Thoracic aorta endothelial cell (primary cell): ENCODE results near the gene ZNF853. TPM values are rescaled to one million over a fixed set of nuclear protein-coding genes. Genes with fewer than 3 reads are reported as not detected.

ENCODE experiments used
- total RNA-seq: library from RNA; depleted of rRNA; stranded (reverse); fragments of >200 nt; gene quantifications from 2 replicates; pipeline ENCODE4 v1.2.3, GENCODE V29; 2012

The ZNF853 gene
- 0.13 and 0.14 TPM in 2 replicates for total RNA-seq

DNA sequence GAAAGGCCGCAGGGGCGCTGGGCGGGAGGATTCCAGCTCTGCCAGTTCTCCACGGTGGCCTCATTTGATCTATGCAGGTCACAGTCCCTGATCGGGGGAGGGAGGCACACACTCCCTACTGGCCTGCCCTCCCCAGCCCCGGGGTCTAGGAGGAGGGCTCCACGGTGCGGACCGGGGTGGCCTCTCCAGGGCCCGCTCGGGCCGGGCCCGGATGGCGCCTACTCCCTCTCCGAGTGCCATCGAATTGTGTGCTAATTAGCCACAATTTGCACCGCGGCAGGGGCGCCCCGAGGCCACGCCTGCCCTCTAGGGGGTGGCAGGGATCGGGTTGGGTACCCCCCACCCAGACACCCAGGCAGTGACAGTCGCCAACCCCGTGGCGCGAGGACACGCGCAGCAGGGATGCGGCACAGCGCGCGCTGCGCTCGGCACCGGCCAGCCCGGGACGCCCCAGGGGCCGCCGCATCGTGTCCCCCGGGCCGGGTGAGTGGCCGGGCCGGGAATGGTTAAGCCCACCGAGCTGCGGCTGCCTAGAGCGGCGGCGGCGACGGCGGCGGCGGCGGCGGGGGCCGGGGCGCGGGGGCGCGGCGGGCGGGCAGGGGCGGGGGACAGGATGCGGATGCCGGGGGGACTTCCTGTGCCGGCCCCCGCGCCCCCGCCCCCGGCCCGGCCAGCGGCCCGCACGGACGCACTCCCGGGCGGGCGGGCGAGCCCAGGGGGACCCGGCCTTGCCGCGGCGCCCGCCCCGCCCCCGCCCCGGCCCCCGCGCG, at the start of gene ZNF853:
TSS of gene ZNF853 (plus strand) at position 658 of the 770 bp plus-strand sequence. CDS start 565 bp downstream, outside the sequence.

DNA sequence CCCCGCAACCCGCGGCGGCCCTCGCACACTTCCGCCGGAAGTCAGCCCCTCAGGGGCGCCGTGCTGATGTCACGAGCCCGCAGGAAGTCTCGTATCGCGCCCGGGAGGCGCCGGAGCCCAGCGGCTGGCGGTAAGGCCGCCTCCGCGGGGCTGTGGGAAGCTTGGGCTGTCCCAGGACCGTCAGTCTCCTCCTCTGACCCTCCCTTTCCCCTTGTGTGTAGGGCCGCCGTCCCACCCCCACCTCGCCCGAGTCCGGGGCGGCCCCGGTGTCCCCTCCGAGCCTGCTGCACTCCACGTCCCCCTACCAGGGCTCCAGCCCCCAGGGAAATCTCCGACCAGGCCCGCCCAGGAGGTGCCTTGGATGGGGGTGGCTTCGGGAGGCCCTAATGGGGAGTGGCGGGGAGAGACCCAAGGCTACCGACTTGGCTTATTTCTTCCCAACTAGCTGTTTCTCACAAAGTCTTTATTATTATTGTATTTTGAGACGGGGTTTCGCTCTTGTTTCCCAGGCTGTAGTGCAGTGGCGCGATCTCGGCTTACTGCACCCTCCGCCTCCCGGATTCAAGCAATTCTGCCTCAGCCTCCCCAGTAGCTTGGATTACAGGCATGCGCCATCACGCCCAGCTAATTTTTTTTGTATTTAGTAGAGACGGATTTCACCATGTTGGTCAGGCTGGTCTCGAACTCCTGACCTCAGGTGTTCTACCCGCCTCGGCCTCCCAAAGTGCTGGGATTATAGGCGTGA, 37.9 kb upstream of the ZNF853 start, which contains the start of gene ZDHHC4:
TSS of gene ZDHHC4 (plus strand) at position 86 of the 745 bp plus-strand sequence. CDS start 3,108 bp downstream, outside the sequence.

DNA sequence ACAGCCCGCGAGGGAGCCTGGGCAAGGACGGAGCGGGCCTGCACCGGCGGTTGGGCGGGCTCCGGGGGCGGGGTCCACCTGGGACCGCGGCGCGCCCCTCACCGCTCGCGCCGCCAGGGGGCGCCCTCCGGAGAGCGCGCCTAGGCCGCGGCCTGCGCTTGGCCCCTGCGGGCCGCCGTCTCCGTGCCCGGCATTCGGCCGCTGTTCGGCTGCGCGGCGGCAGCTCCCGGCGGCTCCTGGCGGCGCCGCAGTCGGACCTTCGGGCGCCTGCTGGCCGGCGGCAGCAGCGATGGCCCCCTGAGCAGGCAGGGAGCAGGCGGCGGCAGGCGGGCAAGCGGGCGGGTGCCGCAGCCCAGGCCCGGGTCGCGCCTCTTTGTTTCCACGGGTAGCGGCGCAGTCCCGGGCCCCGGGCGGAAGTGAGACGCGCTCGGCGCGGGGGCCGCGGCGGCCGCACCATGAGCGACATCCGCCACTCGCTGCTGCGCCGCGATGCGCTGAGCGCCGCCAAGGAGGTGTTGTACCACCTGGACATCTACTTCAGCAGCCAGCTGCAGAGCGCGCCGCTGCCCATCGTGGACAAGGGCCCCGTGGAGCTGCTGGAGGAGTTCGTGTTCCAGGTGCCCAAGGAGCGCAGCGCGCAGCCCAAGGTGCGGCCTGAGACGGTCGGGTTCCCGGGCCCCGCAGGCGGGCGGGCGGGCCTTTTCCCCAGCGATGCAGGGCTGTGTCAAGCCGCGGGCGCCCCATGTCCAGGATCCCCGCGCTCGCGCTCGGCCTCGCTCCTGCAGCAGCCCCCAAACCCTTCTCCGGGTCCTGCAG, 25.4 kb upstream of the ZNF853 start, which contains the start of gene INTS15:
TSS of gene INTS15 (plus strand) at position 193 of the 816 bp plus-strand sequence. CDS start at position 456, 263 bp downstream.

DNA sequence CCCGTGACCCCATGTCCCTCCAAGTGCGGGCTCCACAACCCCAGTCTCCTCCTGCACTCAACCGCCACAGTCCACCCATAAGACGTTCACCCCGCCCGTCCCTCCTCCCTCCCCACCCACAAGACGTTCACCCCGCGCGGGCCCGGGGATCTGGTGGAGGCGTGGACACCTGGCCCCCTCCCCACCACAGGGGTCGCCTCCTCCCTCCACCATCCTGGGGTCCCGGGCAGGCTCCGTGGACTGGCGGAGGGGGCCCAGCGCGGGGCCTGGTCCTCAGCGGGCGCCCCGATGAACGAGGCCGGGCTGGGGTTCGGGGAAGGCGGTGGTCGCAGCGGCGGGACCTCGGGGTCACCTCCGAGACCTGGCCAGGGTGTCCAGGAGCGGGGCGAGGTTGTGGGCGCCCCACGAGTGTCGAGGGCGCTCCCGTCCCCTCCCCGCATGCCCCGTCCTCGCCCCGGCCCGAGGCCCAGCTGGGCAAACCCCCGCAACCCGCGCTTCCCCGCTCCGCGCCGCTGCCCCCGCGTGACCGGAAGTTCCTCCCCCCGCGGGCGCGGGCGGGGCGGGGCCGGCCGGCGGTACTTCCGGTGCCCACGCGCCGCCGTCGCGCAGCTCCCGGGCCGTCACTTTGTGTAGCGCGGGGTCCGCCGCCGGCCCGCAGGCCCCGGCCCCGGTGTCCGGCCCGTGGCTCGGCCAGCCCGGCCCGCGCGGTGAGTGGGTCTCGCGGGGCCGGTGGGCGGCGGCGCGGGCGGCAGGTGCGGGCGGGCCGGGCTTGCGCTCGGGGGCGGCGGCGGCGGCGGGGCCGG, 21.5 kb downstream of the ZNF853 start, which contains the start of gene ZNF316:
TSS of gene ZNF316 (plus strand) at position 578 of the 803 bp plus-strand sequence. CDS start 5,092 bp downstream, outside the sequence.

Other genes starting within 250 kb of the ZNF853 start
- gene RAC1, start 241.1 kb upstream of the ZNF853 start, total RNA-seq: 130 and 147 TPM in 2 replicates
- 16.9 and 19.8 TPM in 2 replicates for gene DAGLB, start 167.7 kb upstream of the ZNF853 start, total RNA-seq
- 169 and 209 TPM in 2 replicates for gene KDELR2, start 131.5 kb upstream of the ZNF853 start, total RNA-seq
- gene GRID2IP, start 64.1 kb upstream of the ZNF853 start, total RNA-seq: not detected in 2 replicates
- gene ZDHHC4, start 38.2 kb upstream of the ZNF853 start, total RNA-seq: 30.7 and 33.9 TPM in 2 replicates
- gene INTS15, start 25.6 kb upstream of the ZNF853 start, total RNA-seq: 19.2 and 26.7 TPM in 2 replicates
- 11.1 and 13.0 TPM in 2 replicates for gene ZNF316, start 21.7 kb downstream of the ZNF853 start, total RNA-seq
- 20.2 and 21.3 TPM in 2 replicates for gene ZNF12, start 91.3 kb downstream of the ZNF853 start, total RNA-seq
- gene RSPH10B2, start 138.5 kb downstream of the ZNF853 start, total RNA-seq: not detected in 2 replicates
- gene CCZ1B, start 210.7 kb downstream of the ZNF853 start, total RNA-seq: 69.1 and 113 TPM in 2 replicates